ENCODE measurements around the gene CELF3.
"Not testable (repeated sequence)": the region's sequence is repeated elsewhere in the genome, so short reads cannot be mapped to it uniquely, and the experiment has no call there.

CELF3 gene

GRCh38 chr1:151693057-151693651 is 23.4 kb downstream of the CELF3 start:
- no peak for DNase-seq

GRCh38 chr1:151692226-151692625 is 24.4 kb downstream of the CELF3 start:
- DNase-seq: no peak

- no peak for DNase-seq
Measured at GRCh38 chr1:151689494-151689893, 27.1 kb downstream of the CELF3 start.

GRCh38 chr1:151686561-151686960 is 30.0 kb downstream of the CELF3 start:
- no peak for DNase-seq

GRCh38 chr1:151684128-151684527 is 32.5 kb downstream of the CELF3 start:
- no peak for DNase-seq

GRCh38 chr1:151682901-151683300 is 33.7 kb downstream of the CELF3 start:
- DNase-seq: not testable (repeated sequence)

- no peak for DNase-seq
Measured at GRCh38 chr1:151681923-151682322, 34.7 kb downstream of the CELF3 start.

GRCh38 chr1:151680826-151681225 is 35.8 kb downstream of the CELF3 start:
- no peak for DNase-seq

- no peak for DNase-seq
Measured at GRCh38 chr1:151680391-151680790, 36.2 kb downstream of the CELF3 start.

GRCh38 chr1:151673407-151673806 is 43.2 kb downstream of the CELF3 start:
- DNase-seq: no peak

- not testable (repeated sequence) for DNase-seq
Measured at GRCh38 chr1:151670036-151670675, 46.4 kb downstream of the CELF3 start.

GRCh38 chr1:151668090-151668489 is 48.5 kb downstream of the CELF3 start:
- DNase-seq: no peak

GRCh38 chr1:151661751-151662150 is 54.9 kb downstream of the CELF3 start:
- DNase-seq: no peak

- no peak for DNase-seq
Measured at GRCh38 chr1:151655371-151655770, 61.2 kb downstream of the CELF3 start.

- DNase-seq: no peak
Measured at GRCh38 chr1:151653397-151653796, 63.2 kb downstream of the CELF3 start.

Measured in T-helper 1 cell (primary cell).